Measurements from ENCODE around the gene MBNL2. TPM values are rescaled to one million over a fixed set of nuclear protein-coding genes. Genes with fewer than 3 reads are reported as not detected.

The MBNL2 gene
- total RNA-seq, 1 donor from 2014 or later: 43.7 TPM

GRCh38 chr13:97364031-97364430 is 141.9 kb downstream of the MBNL2 start:
- DNase-seq (ENCODE audit: extremely low spot score, unreplicated experiment): no peak
- Mint-ChIP-seq H3K4me1 (ENCODE audit: unreplicated experiment) (peaks cover 24% of the 10 kb centered on the region), H3K9me3 (no peaks in the 10 kb centered on the region), H3K36me3 (peaks cover 59% of the 10 kb centered on the region), H3K4me3 (no peak overlapping the region), H3K27ac (peak overlapping the region; percentile 52), H3K27me3 (no peaks in the 10 kb centered on the region)
- TF ChIP-seq CTCF (conservative IDR thresholded peaks at IDR 0.05): no peak

GRCh38 chr13:97364827-97365226 is 142.7 kb downstream of the MBNL2 start:
- no peak for DNase-seq (ENCODE audit: extremely low spot score, unreplicated experiment)
- Mint-ChIP-seq H3K9me3 (no peaks in the 10 kb centered on the region), H3K27ac (no peak overlapping the region), H3K4me3 (no peak overlapping the region), H3K36me3 (peaks cover 60% of the 10 kb centered on the region), H3K27me3 (no peaks in the 10 kb centered on the region), H3K4me1 (ENCODE audit: unreplicated experiment) (peaks cover 26% of the 10 kb centered on the region)
- no peak for TF ChIP-seq CTCF (conservative IDR thresholded peaks at IDR 0.05)

- Mint-ChIP-seq H3K4me1 (ENCODE audit: unreplicated experiment) (peaks cover 26% of the 10 kb centered on the region), H3K4me3 (no peak overlapping the region), H3K9me3 (no peaks in the 10 kb centered on the region), H3K36me3 (peaks cover 55% of the 10 kb centered on the region), H3K27me3 (no peaks in the 10 kb centered on the region), H3K27ac (peak overlapping the region; percentile 27)
- TF ChIP-seq CTCF (conservative IDR thresholded peaks at IDR 0.05): no peak
- DNase-seq (ENCODE audit: extremely low spot score, unreplicated experiment): no peak
These were observed 144.1 kb downstream of the MBNL2 start for GRCh38 chr13:97366172-97366688.

- Mint-ChIP-seq H3K4me1 (ENCODE audit: unreplicated experiment) (peaks cover 24% of the 10 kb centered on the region), H3K9me3 (no peaks in the 10 kb centered on the region), H3K4me3 (no peak overlapping the region), H3K27ac (peak overlapping the region; percentile 32), H3K27me3 (no peaks in the 10 kb centered on the region), H3K36me3 (peaks cover 52% of the 10 kb centered on the region)
- no peak for DNase-seq (ENCODE audit: extremely low spot score, unreplicated experiment)
- no peak for TF ChIP-seq CTCF (conservative IDR thresholded peaks at IDR 0.05)
These were observed 145.1 kb downstream of the MBNL2 start for GRCh38 chr13:97367016-97367822.

- Mint-ChIP-seq H3K27ac (peak overlapping the region; percentile 50), H3K9me3 (no peaks in the 10 kb centered on the region), H3K36me3 (peaks cover 35% of the 10 kb centered on the region), H3K4me3 (no peak overlapping the region), H3K27me3 (no peaks in the 10 kb centered on the region), H3K4me1 (ENCODE audit: unreplicated experiment) (peaks cover 16% of the 10 kb centered on the region)
- no peak for TF ChIP-seq CTCF (conservative IDR thresholded peaks at IDR 0.05)
- no peak for DNase-seq (ENCODE audit: extremely low spot score, unreplicated experiment)
These were observed 147.2 kb downstream of the MBNL2 start for GRCh38 chr13:97369261-97369893.
